Measurements from ENCODE around the gene SULT1C4. TPM values are rescaled to one million over a fixed set of nuclear protein-coding genes. Genes with fewer than 3 reads are reported as not detected.

SULT1C4 gene
- total RNA-seq, 1 donor from 2014 or later = 11.3 TPM

DNA sequence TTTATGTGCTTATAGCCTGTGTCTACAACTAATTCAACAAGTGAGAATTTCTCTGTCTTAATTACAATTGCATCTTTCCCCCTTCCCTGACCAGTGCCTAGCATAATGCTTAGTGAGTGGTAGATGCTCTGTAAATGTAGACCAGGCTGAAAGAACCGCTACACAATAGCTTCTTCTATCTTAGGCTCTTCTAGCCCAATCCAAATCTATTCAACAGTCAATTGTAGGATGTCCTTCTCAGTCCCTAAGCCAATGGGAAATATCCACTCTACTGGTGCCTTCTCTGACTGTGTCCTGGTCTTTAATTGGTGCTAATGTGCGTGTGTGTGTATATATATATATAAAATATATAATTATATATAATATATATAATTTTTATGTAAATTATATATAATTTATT is 37.2 kb downstream of the SULT1C4 start:
- Histone ChIP-seq H3K9ac (no peak overlapping the region), H3K36me3 (no peaks in the 10 kb centered on the region), H3K79me2 (ENCODE audit: low read depth) (no peaks in the 10 kb centered on the region), H3F3A (ENCODE audit: low read depth) (peaks cover 5% of the 10 kb centered on the region), H3K27ac (no peak overlapping the region), H2AFZ (replicated peaks) (no peak overlapping the region), H3K27me3 (no peaks in the 10 kb centered on the region), H3K4me3 (no peak overlapping the region), H3K4me2 (no peak overlapping the region), H3K9me3 (ENCODE audit: low read depth) (no peaks in the 10 kb centered on the region), H3K4me1 (no peaks in the 10 kb centered on the region), H4K20me1 (ENCODE audit: low read depth) (no peaks in the 10 kb centered on the region)
- Mint-ChIP-seq H3K27ac (no peak overlapping the region), H3K27me3 (ENCODE audit: insufficient read depth, low read depth) (peaks cover 5% of the 10 kb centered on the region), H3K4me3 (no peak overlapping the region), H3K9me3 (no peaks in the 10 kb centered on the region), H3K36me3 (no peaks in the 10 kb centered on the region), H3K4me1 (no peaks in the 10 kb centered on the region)
- no peak for DNase-seq (ENCODE audit: low spot score)
- TF ChIP-seq EZH2 (IDR thresholded peaks at IDR 0.05) (no peak), EZH2phosphoT487 (IDR thresholded peaks at IDR 0.05) (no peak)
- TF ChIP-seq, protein P1, sequence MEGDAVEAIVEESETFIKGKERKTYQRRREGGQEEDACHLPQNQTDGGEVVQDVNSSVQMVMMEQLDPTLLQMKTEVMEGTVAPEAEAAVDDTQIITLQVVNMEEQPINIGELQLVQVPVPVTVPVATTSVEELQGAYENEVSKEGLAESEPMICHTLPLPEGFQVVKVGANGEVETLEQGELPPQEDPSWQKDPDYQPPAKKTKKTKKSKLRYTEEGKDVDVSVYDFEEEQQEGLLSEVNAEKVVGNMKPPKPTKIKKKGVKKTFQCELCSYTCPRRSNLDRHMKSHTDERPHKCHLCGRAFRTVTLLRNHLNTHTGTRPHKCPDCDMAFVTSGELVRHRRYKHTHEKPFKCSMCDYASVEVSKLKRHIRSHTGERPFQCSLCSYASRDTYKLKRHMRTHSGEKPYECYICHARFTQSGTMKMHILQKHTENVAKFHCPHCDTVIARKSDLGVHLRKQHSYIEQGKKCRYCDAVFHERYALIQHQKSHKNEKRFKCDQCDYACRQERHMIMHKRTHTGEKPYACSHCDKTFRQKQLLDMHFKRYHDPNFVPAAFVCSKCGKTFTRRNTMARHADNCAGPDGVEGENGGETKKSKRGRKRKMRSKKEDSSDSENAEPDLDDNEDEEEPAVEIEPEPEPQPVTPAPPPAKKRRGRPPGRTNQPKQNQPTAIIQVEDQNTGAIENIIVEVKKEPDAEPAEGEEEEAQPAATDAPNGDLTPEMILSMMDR (IDR thresholded peaks at IDR 0.05) = no peak

DNA sequence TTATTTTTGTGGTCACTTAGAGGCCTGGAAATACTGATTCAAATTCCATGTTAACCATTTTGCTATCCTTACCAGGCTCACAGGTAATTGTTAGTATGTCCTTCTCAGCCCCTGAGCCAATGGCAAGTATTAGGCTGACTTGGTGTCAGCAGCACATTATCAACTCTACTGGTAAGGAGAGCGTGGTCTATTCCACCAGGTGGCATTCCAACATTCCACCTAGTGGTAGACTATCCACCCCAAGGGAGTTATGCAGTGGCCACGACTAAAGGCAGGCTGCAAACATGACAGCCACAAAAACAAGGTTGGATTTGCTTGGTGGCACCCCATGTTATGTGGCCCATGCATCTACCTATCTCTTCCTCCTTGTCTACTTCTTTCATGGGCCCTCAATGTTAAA is 39.5 kb downstream of the SULT1C4 start:
- Histone ChIP-seq H3K9me3 (ENCODE audit: low read depth) (no peaks in the 10 kb centered on the region), H3K36me3 (no peaks in the 10 kb centered on the region), H2AFZ (replicated peaks) (no peak overlapping the region), H3K4me2 (no peak overlapping the region), H3K27me3 (no peaks in the 10 kb centered on the region), H3K9ac (no peak overlapping the region), H3F3A (ENCODE audit: low read depth) (peaks cover 5% of the 10 kb centered on the region), H3K27ac (no peak overlapping the region), H3K4me1 (no peaks in the 10 kb centered on the region), H3K79me2 (ENCODE audit: low read depth) (no peaks in the 10 kb centered on the region), H3K4me3 (no peak overlapping the region), H4K20me1 (ENCODE audit: low read depth) (no peaks in the 10 kb centered on the region)
- H3K27ac Mint-ChIP-seq = no peak overlapping the region
- no peaks in the 10 kb centered on the region for H3K36me3 Mint-ChIP-seq
- H3K9me3 Mint-ChIP-seq = no peaks in the 10 kb centered on the region
- H3K27me3 Mint-ChIP-seq (ENCODE audit: insufficient read depth, low read depth) = peaks cover 4% of the 10 kb centered on the region
- no peak overlapping the region for H3K4me3 Mint-ChIP-seq
- no peaks in the 10 kb centered on the region for H3K4me1 Mint-ChIP-seq
- TF ChIP-seq EZH2 (IDR thresholded peaks at IDR 0.05) (no peak), EZH2phosphoT487 (IDR thresholded peaks at IDR 0.05) (no peak)
- TF ChIP-seq, protein P1 (IDR thresholded peaks at IDR 0.05) = no peak
- DNase-seq (ENCODE audit: low spot score) = no peak

DNA sequence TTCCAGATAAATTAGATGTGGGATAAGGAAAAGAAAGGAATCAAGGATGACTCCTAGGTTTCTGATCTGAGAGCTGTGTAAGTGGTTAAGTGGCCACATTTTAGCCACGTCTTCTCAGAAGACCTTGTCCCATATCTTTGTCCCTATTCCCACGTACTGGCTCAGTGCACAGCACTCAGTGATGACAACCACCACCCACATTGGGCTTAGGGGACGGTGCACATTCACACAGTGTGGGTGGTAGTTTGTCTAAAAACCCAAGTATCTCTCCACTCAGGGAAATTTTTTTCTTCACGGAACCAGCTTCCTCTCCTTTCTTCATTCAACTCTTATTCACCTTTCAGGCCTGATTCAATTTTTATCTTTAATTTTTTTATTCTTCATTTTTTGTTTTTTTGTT is 40.7 kb downstream of the SULT1C4 start:
- H3K27ac ChIP-seq = no peak overlapping the region
- Mint-ChIP-seq H3K27ac (no peak overlapping the region), H3K4me3 (no peak overlapping the region), H3K9me3 (no peaks in the 10 kb centered on the region), H3K27me3 (ENCODE audit: insufficient read depth, low read depth) (peaks cover 4% of the 10 kb centered on the region), H3K36me3 (no peaks in the 10 kb centered on the region), H3K4me1 (no peaks in the 10 kb centered on the region)
- peaks cover 5% of the 10 kb centered on the region for H3F3A ChIP-seq (ENCODE audit: low read depth)
- H3K9me3 ChIP-seq (ENCODE audit: low read depth) = no peaks in the 10 kb centered on the region
- no peak overlapping the region for H3K4me2 ChIP-seq
- H3K79me2 ChIP-seq (ENCODE audit: low read depth) = no peaks in the 10 kb centered on the region
- no peaks in the 10 kb centered on the region for H3K27me3 ChIP-seq
- no peak overlapping the region for H3K9ac ChIP-seq
- no peak overlapping the region for H3K4me3 ChIP-seq
- H4K20me1 ChIP-seq (ENCODE audit: low read depth) = no peaks in the 10 kb centered on the region
- H3K36me3 ChIP-seq = no peaks in the 10 kb centered on the region
- no peak for DNase-seq (ENCODE audit: low spot score)
- TF ChIP-seq EZH2phosphoT487 (IDR thresholded peaks at IDR 0.05) = no peak
- TF ChIP-seq, protein P1 (IDR thresholded peaks at IDR 0.05) = no peak
- no peak for TF ChIP-seq EZH2 (IDR thresholded peaks at IDR 0.05)
- no peak overlapping the region for H2AFZ ChIP-seq (replicated peaks)
- no peaks in the 10 kb centered on the region for H3K4me1 ChIP-seq
